ENCODE results near the gene ADAMTS6.
A peak's percentile ranks its signal among the peaks of the same experiment; 100 is the strongest.

Gene ADAMTS6

GRCh38 chr5:65480306-65480865 is 1.3 kb downstream of the ADAMTS6 start (continued):
- TF ChIP-seq FEZF1 (tag by site-specific recombination; IDR thresholded peaks at IDR 0.05) (peak; percentile 64), ZNF398 (tag by site-specific recombination; IDR thresholded peaks at IDR 0.05) (peak; percentile 17), GLIS2 (tag by site-specific recombination; IDR thresholded peaks at IDR 0.05) (no peak), PRDM1 (tag by site-specific recombination; IDR thresholded peaks at IDR 0.05) (peak; percentile 97), ZNF791 (tag by site-specific recombination; IDR thresholded peaks at IDR 0.05) (no peak), ZFP69B (tag by site-specific recombination; IDR thresholded peaks at IDR 0.05) (no peak), ZNF513 (tag by site-specific recombination; IDR thresholded peaks at IDR 0.05) (no peak), ZBTB7A (tag by site-specific recombination; IDR thresholded peaks at IDR 0.05; ENCODE audit: low read depth) (no peak), ZSCAN4 (tag by site-specific recombination; IDR thresholded peaks at IDR 0.05) (no peak), ZNF366 (tag by site-specific recombination; conservative IDR thresholded peaks at IDR 0.05) (peak; percentile 86), ZNF623 (tag by site-specific recombination; IDR thresholded peaks at IDR 0.05) (peak; percentile 14; the same call in 1 of the 2 replicates), ZNF626 (tag by site-specific recombination; IDR thresholded peaks at IDR 0.05) (no peak), KLF7 (tag by site-specific recombination; IDR thresholded peaks at IDR 0.05; ENCODE audit: borderline replicate concordance) (no peak)
- TF ChIP-seq, protein P1, sequence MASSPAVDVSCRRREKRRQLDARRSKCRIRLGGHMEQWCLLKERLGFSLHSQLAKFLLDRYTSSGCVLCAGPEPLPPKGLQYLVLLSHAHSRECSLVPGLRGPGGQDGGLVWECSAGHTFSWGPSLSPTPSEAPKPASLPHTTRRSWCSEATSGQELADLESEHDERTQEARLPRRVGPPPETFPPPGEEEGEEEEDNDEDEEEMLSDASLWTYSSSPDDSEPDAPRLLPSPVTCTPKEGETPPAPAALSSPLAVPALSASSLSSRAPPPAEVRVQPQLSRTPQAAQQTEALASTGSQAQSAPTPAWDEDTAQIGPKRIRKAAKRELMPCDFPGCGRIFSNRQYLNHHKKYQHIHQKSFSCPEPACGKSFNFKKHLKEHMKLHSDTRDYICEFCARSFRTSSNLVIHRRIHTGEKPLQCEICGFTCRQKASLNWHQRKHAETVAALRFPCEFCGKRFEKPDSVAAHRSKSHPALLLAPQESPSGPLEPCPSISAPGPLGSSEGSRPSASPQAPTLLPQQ (tag by site-specific recombination; IDR thresholded peaks at IDR 0.05) = 0 out of 2 replicates have a peak, but pooled peaks have one; percentile 29
- TF ChIP-seq, protein P2, sequence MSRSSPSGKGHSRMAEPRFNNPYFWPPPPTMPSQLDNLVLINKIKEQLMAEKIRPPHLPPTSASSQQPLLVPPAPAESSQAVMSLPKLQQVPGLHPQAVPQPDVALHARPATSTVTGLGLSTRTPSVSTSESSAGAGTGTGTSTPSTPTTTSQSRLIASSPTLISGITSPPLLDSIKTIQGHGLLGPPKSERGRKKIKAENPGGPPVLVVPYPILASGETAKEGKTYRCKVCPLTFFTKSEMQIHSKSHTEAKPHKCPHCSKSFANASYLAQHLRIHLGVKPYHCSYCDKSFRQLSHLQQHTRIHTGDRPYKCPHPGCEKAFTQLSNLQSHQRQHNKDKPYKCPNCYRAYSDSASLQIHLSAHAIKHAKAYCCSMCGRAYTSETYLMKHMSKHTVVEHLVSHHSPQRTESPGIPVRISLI (tag by site-specific recombination; IDR thresholded peaks at IDR 0.05) = no peak

GRCh38 chr5:65479527-65479926 is 2.2 kb downstream of the ADAMTS6 start:
- CTCF ChIA-PET = interaction anchor here (0.7 kb wide), 1 partner anchor 257 kb away, joined by 3 read pairs; no protein-coding TSS in a partner anchor
- peak overlapping the region; percentile 54 for H3K4me3 ChIP-seq (ENCODE audit: low read depth, low read length)
- no peak for TF ChIP-seq ZNF621 (tag by site-specific recombination; IDR thresholded peaks at IDR 0.05)
- no peak for TF ChIP-seq SP2 (tag by site-specific recombination; IDR thresholded peaks at IDR 0.05)
- no peak for TF ChIP-seq MEIS1 (CRISPR knock-in tag; IDR thresholded peaks at IDR 0.05; ENCODE audit: borderline replicate concordance)
- TF ChIP-seq ZNF341 (tag by site-specific recombination; IDR thresholded peaks at IDR 0.05; ENCODE audit: low read depth) = no peak
- no peak for TF ChIP-seq ZNF175 (tag by site-specific recombination; IDR thresholded peaks at IDR 0.05)
- no peak for TF ChIP-seq ZNF837 (tag by site-specific recombination; IDR thresholded peaks at IDR 0.05)
- TF ChIP-seq, protein P2 (tag by site-specific recombination; IDR thresholded peaks at IDR 0.05) = no peak
- TF ChIP-seq ZNF157 (tag by site-specific recombination; IDR thresholded peaks at IDR 0.05) = no peak
- no peak for TF ChIP-seq ZNF600 (tag by site-specific recombination; IDR thresholded peaks at IDR 0.05)
- H3K27ac ChIP-seq (ENCODE audit: extremely low read depth, low read depth, low read length) = peak overlapping the region; percentile 85
- H3K4me1 ChIP-seq (ENCODE audit: control insufficient read depth, insufficient read depth, low read length) = peaks cover 22% of the 10 kb centered on the region
- POLR2A ChIA-PET = no interaction called here
- H3K9me3 ChIP-seq (ENCODE audit: control insufficient read depth, insufficient read depth, low read depth, low read length) = no peaks in the 10 kb centered on the region
- no peaks in the 10 kb centered on the region for H3K36me3 ChIP-seq (ENCODE audit: control insufficient read depth in 2 of 2, insufficient read depth in 1 of 2, low read length in 2 of 2)

Data from HEK293 (cell line).